Measurements from ENCODE around the gene NIF3L1.
"Not testable (repeated sequence)": the region's sequence is repeated elsewhere in the genome, so short reads cannot be mapped to it uniquely, and the experiment has no call there.

The NIF3L1 gene

GRCh38 chr2:200878289-200878880 lies 10.8 kb upstream of the NIF3L1 start:
- Histone ChIP-seq H3K36me3 (ENCODE audit: control insufficient read depth, insufficient read depth, low read length) (peaks cover 85% of the 10 kb centered on the region), H3K9ac (ENCODE audit: low read depth, low read length) (no peak overlapping the region), H3K9me3 (ENCODE audit: control insufficient read depth, insufficient read depth, low read length) (no peaks in the 10 kb centered on the region), H3K27ac (ENCODE audit: low read depth, low read length) (no peak overlapping the region), H3K27me3 (ENCODE audit: control insufficient read depth, insufficient read depth, low read length) (no peaks in the 10 kb centered on the region), H3K4me3 (ENCODE audit: low read depth, low read length) (no peak overlapping the region), H3K4me1 (ENCODE audit: control insufficient read depth, insufficient read depth, low read length) (no peaks in the 10 kb centered on the region)

GRCh38 chr2:200881715-200882249 lies 7.4 kb upstream of the NIF3L1 start:
- H3K27me3 ChIP-seq (ENCODE audit: control insufficient read depth, insufficient read depth, low read length); H3K9me3 ChIP-seq (ENCODE audit: control insufficient read depth, insufficient read depth, low read length); H3K4me1 ChIP-seq (ENCODE audit: control insufficient read depth, insufficient read depth, low read length); H3K4me3 ChIP-seq (ENCODE audit: low read depth, low read length); H3K27ac ChIP-seq (ENCODE audit: low read depth, low read length); H3K9ac ChIP-seq (ENCODE audit: low read depth, low read length): not testable (repeated sequence)
- H3K36me3 ChIP-seq (ENCODE audit: control insufficient read depth, insufficient read depth, low read length), result peaks cover 83% of the 10 kb centered on the region

GRCh38 chr2:200899482-200899881 lies 10.3 kb downstream of the NIF3L1 start:
- Histone ChIP-seq H3K27me3 (ENCODE audit: control insufficient read depth, insufficient read depth, low read length) (no peaks in the 10 kb centered on the region), H3K4me1 (ENCODE audit: control insufficient read depth, insufficient read depth, low read length) (no peaks in the 10 kb centered on the region), H3K4me3 (ENCODE audit: low read depth, low read length) (no peak overlapping the region), H3K36me3 (ENCODE audit: control insufficient read depth, insufficient read depth, low read length) (peaks cover 91% of the 10 kb centered on the region), H3K27ac (ENCODE audit: low read depth, low read length) (no peak overlapping the region), H3K9ac (ENCODE audit: low read depth, low read length) (no peak overlapping the region), H3K9me3 (ENCODE audit: control insufficient read depth, insufficient read depth, low read length) (no peaks in the 10 kb centered on the region)

- peaks cover 88% of the 10 kb centered on the region for H3K36me3 ChIP-seq (ENCODE audit: control insufficient read depth, insufficient read depth, low read length)
- no peak overlapping the region for H3K27ac ChIP-seq (ENCODE audit: low read depth, low read length)
Measured at GRCh38 chr2:200901459-200902072, 12.4 kb downstream of the NIF3L1 start.

GRCh38 chr2:200905618-200906296 lies 16.6 kb downstream of the NIF3L1 start:
- no peak overlapping the region for H3K27ac ChIP-seq (ENCODE audit: low read depth, low read length)
- H3K36me3 ChIP-seq (ENCODE audit: control insufficient read depth, insufficient read depth, low read length), result peaks cover 79% of the 10 kb centered on the region

More at GRCh38 chr2:200901459-200902072, 12.4 kb downstream of the NIF3L1 start:
- Histone ChIP-seq H3K4me3 (ENCODE audit: low read depth, low read length) (no peak overlapping the region), H3K9me3 (ENCODE audit: control insufficient read depth, insufficient read depth, low read length) (no peaks in the 10 kb centered on the region), H3K4me1 (ENCODE audit: control insufficient read depth, insufficient read depth, low read length) (no peaks in the 10 kb centered on the region), H3K9ac (ENCODE audit: low read depth, low read length) (no peak overlapping the region), H3K27me3 (ENCODE audit: control insufficient read depth, insufficient read depth, low read length) (no peaks in the 10 kb centered on the region)

GRCh38 chr2:200909958-200910357 lies 20.8 kb downstream of the NIF3L1 start:
- Histone ChIP-seq H3K4me3 (ENCODE audit: low read depth, low read length) (no peak overlapping the region), H3K9me3 (ENCODE audit: control insufficient read depth, insufficient read depth, low read length) (no peaks in the 10 kb centered on the region), H3K27ac (ENCODE audit: low read depth, low read length) (no peak overlapping the region), H3K9ac (ENCODE audit: low read depth, low read length) (no peak overlapping the region), H3K36me3 (ENCODE audit: control insufficient read depth, insufficient read depth, low read length) (peaks cover 77% of the 10 kb centered on the region), H3K27me3 (ENCODE audit: control insufficient read depth, insufficient read depth, low read length) (no peaks in the 10 kb centered on the region), H3K4me1 (ENCODE audit: control insufficient read depth, insufficient read depth, low read length) (no peaks in the 10 kb centered on the region)

More at GRCh38 chr2:200905618-200906296, 16.6 kb downstream of the NIF3L1 start:
- no peaks in the 10 kb centered on the region for H3K27me3 ChIP-seq (ENCODE audit: control insufficient read depth, insufficient read depth, low read length)
- no peaks in the 10 kb centered on the region for H3K4me1 ChIP-seq (ENCODE audit: control insufficient read depth, insufficient read depth, low read length)
- no peaks in the 10 kb centered on the region for H3K9me3 ChIP-seq (ENCODE audit: control insufficient read depth, insufficient read depth, low read length)
- no peak overlapping the region for H3K9ac ChIP-seq (ENCODE audit: low read depth, low read length)
- H3K4me3 ChIP-seq (ENCODE audit: low read depth, low read length), result no peak overlapping the region

GRCh38 chr2:200913654-200914053 lies 24.5 kb downstream of the NIF3L1 start:
- H3K4me1 ChIP-seq (ENCODE audit: control insufficient read depth, insufficient read depth, low read length), result no peaks in the 10 kb centered on the region
- peaks cover 83% of the 10 kb centered on the region for H3K36me3 ChIP-seq (ENCODE audit: control insufficient read depth, insufficient read depth, low read length)
- H3K4me3 ChIP-seq (ENCODE audit: low read depth, low read length), result no peak overlapping the region
- H3K9ac ChIP-seq (ENCODE audit: low read depth, low read length), result no peak overlapping the region
- H3K27me3 ChIP-seq (ENCODE audit: control insufficient read depth, insufficient read depth, low read length), result no peaks in the 10 kb centered on the region
- H3K27ac ChIP-seq (ENCODE audit: low read depth, low read length), result no peak overlapping the region
- H3K9me3 ChIP-seq (ENCODE audit: control insufficient read depth, insufficient read depth, low read length), result no peaks in the 10 kb centered on the region

- H3K9me3 ChIP-seq (ENCODE audit: control insufficient read depth, insufficient read depth, low read length), result no peaks in the 10 kb centered on the region
- no peaks in the 10 kb centered on the region for H3K27me3 ChIP-seq (ENCODE audit: control insufficient read depth, insufficient read depth, low read length)
- H3K9ac ChIP-seq (ENCODE audit: low read depth, low read length), result no peak overlapping the region
- H3K27ac ChIP-seq (ENCODE audit: low read depth, low read length), result no peak overlapping the region
- peaks cover 94% of the 10 kb centered on the region for H3K36me3 ChIP-seq (ENCODE audit: control insufficient read depth, insufficient read depth, low read length)
- no peaks in the 10 kb centered on the region for H3K4me1 ChIP-seq (ENCODE audit: control insufficient read depth, insufficient read depth, low read length)
- no peak overlapping the region for H3K4me3 ChIP-seq (ENCODE audit: low read depth, low read length)
Measured at GRCh38 chr2:200922439-200922838, 33.3 kb downstream of the NIF3L1 start.

GRCh38 chr2:200929334-200930249 lies 40.4 kb downstream of the NIF3L1 start:
- no peaks in the 10 kb centered on the region for H3K4me1 ChIP-seq (ENCODE audit: control insufficient read depth, insufficient read depth, low read length)
- H3K4me3 ChIP-seq (ENCODE audit: low read depth, low read length), result no peak overlapping the region
- H3K27ac ChIP-seq (ENCODE audit: low read depth, low read length), result no peak overlapping the region
- H3K9ac ChIP-seq (ENCODE audit: low read depth, low read length), result no peak overlapping the region
- H3K27me3 ChIP-seq (ENCODE audit: control insufficient read depth, insufficient read depth, low read length), result no peaks in the 10 kb centered on the region
- peaks cover 80% of the 10 kb centered on the region for H3K36me3 ChIP-seq (ENCODE audit: control insufficient read depth, insufficient read depth, low read length)
- no peaks in the 10 kb centered on the region for H3K9me3 ChIP-seq (ENCODE audit: control insufficient read depth, insufficient read depth, low read length)

GRCh38 chr2:200930947-200931626 lies 41.9 kb downstream of the NIF3L1 start:
- Histone ChIP-seq H3K27ac (ENCODE audit: low read depth, low read length) (no peak overlapping the region), H3K27me3 (ENCODE audit: control insufficient read depth, insufficient read depth, low read length) (no peaks in the 10 kb centered on the region), H3K9ac (ENCODE audit: low read depth, low read length) (no peak overlapping the region), H3K9me3 (ENCODE audit: control insufficient read depth, insufficient read depth, low read length) (no peaks in the 10 kb centered on the region), H3K4me1 (ENCODE audit: control insufficient read depth, insufficient read depth, low read length) (no peaks in the 10 kb centered on the region), H3K36me3 (ENCODE audit: control insufficient read depth, insufficient read depth, low read length) (peaks cover 80% of the 10 kb centered on the region), H3K4me3 (ENCODE audit: low read depth, low read length) (no peak overlapping the region)
